ENCODE results near the gene RELL2. TPM values are rescaled to one million over a fixed set of nuclear protein-coding genes. Genes with fewer than 3 reads are reported as not detected.

RELL2 gene
- total RNA-seq (ENCODE audit: low replicate concordance), result 1.9 and 3.6 TPM in 2 replicates

DNA sequence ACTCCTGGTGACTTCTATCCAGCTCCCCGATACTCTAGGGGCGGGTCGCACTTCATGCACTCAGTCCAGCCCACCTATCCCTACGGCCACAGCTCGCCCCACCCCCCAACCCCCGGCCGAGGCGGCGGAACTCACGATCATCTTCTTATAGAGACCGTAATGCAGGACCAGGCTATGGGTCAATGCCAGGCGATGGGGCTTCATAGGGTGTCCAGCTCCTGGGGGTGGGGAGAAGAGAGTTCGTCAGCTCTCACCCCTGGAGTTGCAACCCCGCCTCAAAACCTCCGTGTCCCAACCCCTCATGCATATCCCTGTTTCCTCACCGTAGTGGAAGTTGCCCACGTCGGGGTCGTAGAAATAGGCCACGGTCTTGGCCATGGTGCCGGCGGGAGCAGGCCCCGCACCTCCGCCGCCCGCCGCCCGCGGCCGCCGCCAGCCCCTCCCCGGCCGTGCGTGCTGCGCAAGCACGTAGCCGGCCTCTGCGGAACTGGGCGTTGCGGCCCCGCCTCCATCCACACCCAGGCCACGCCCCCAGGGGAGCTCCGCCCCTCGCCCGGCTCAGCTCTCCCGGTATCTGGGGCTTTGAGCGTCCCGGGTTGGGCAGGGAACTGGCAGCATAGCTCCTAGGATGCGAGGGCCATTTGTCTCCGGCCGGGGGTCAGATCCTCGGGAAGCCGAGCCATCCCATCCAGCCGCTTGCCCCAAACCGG, at the start of gene RELL2, which contains the start of gene HDAC3:
RELL2 (plus strand) TSS at position 585 of the 710 bp plus-strand sequence. CDS start 1,229 bp downstream, outside the sequence.
HDAC3 (minus strand) TSS at position 437 of the 710 bp plus-strand sequence; CDS start at position 378, 59 bp downstream.

DNA sequence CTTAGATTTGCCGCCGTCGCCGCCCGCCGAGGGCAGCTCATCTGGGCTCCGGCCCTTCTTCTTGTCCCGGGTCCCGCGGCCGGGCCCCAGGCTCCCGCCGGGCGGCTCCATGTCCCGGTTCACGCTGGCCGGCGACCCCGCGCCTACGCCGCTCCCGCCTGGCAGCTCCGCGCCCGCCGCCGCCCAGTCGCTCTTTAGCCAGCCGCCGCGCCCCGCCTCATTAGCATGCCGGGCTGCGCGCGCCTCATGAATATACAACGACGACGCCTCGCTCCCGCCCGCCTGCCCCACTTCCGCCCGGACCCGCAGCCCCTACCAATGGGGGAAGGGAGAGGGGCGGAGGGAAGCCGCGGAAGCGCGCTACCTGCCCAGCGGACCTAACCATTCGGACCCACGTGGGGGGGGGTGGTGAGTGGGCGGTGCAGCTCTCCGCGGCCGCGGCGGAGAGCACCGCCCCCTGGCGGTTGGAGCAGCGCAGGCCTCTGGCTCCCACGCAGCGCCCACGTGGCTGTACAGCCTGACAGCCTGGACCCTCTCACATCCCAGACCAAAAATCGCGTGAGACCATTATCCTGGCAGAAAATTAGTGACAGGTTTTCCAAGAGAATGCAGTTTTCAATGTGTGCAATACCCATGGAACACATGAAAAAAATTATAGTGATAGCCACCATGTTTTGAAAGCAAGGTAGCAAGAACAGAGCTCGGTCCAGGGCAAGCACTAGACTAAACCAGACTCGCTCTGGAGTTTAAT, 17.8 kb upstream of the RELL2 start, which contains the start of gene DIAPH1:
DIAPH1 (minus strand) TSS at position 197 of the 751 bp plus-strand sequence; CDS start at position 111, 86 bp downstream.

DNA sequence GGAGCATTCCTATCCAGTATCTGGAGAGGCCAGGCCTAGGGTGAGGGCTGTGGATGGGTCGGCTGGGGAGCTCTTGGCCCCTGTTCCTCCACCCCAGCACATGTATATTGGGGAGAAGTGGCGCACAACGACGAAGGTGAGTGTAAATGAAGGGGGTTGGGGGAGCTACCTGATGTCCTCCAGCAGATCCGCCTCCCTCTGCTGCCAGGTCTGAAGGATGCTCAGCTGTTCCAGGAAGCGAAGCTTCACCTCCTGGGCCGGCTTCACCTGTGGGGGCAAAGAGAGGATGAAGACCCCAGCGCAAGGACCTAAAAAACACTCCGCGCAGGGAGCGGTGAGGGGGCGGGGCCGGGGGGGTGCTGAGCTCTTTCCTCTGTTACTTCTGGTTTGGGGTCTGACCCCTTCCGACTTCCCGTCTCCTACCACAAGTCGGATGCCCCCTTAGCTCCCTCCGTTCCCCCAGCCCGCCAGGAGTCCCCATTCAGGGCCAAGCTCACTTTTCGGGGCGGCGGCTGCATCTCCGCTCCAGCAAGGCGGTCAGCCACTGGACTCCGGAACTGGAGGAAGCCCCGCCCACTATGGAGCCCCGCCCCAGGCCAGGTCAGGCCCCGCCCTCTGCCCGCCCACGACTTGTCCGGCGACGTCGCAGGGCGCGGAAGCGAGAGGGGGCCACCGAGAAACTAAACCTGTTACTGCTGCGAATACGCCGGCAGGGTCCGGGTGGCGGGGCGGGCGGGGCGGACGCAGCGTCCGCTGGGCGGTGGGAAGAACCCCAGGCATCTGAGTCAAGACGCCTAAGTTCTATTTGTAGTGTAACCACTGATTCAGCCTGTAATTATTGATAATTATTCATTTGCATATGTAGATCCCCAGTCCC, 14.3 kb downstream of the RELL2 start, which contains the start of gene FCHSD1:
FCHSD1 (minus strand) TSS at position 568 of the 877 bp plus-strand sequence; CDS start at position 518, 50 bp downstream.

DNA sequence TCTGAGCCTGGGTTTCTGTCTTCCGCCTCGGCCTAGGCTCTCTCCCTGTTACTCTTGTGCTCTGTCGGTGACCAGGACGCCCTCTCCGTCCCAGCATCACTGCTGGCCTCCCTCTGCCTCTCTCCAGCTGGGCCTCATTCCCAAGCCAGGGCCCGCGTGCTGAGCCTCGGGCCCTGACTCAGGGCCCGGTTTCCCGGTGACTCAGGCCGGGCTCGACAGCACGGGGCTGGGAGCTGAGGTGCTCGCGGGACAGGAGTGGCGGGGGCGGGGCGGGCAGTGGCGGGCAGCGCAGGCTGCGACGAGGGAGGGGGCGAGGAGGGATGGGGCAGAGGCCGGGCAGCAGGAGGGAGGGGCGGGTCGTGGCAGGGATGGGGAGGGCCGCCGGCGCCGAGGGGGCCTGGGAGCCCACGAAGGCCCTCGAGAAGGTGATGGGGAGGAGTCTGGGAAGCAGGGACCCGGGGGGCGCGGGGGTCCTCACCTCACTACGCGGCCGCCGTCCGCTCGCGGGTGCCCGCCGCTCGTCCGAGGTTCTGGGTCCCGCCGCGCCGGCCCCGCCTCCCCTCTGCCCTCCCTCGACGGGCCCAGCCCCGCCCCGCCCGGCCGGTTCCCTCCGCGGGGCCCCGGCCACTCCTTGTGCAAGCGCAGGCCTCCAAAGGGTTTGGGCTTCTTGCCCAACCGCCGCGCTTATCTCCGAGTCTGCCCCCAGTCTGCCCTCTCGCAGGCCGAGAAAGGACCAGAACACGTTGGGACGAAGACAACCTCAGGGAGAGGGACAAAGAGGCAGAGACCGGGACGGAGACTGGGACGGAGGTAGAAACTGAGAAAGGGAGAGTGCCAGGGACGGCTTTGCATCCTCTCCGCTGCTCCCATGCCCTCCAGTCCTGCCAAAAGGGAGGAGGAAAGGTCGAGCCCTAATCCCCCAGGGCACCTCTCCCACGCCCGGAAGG, 45.2 kb downstream of the RELL2 start, which contains the start of gene ARAP3:
ARAP3 (minus strand) TSS at position 536 of the 947 bp plus-strand sequence. CDS start 1,744 bp downstream, outside the sequence.

Other genes with a start within 250 kb of the RELL2 start
- 22.8 and 23.2 TPM in 2 replicates for gene PCDHGB4, start 249.3 kb upstream of the RELL2 start, total RNA-seq (ENCODE audit: low replicate concordance)
- 2.0 and 4.0 TPM in 2 replicates for gene PCDHGA8, start 244.4 kb upstream of the RELL2 start, total RNA-seq (ENCODE audit: low replicate concordance)
- 11.5 and 16.9 TPM in 2 replicates for gene PCDHGB5, start 239.1 kb upstream of the RELL2 start, total RNA-seq (ENCODE audit: low replicate concordance)
- 1.7 and 2.8 TPM in 2 replicates for gene PCDHGA9, start 234.2 kb upstream of the RELL2 start, total RNA-seq (ENCODE audit: low replicate concordance)
- 1.9 and 3.5 TPM in 2 replicates for gene PCDHGB6, start 229.0 kb upstream of the RELL2 start, total RNA-seq (ENCODE audit: low replicate concordance)
- 2.6 and 4.2 TPM in 2 replicates for gene PCDHGA10, start 224.0 kb upstream of the RELL2 start, total RNA-seq (ENCODE audit: low replicate concordance)
- 6.7 and 7.3 TPM in 2 replicates for gene PCDHGB7, start 219.3 kb upstream of the RELL2 start, total RNA-seq (ENCODE audit: low replicate concordance)
- 4.7 and 7.1 TPM in 2 replicates for gene PCDHGA11, start 215.9 kb upstream of the RELL2 start, total RNA-seq (ENCODE audit: low replicate concordance)
- gene PCDHGA12, start 206.5 kb upstream of the RELL2 start, total RNA-seq (ENCODE audit: low replicate concordance), result 5.8 and 9.9 TPM in 2 replicates
- gene PCDHGC3, start 161.0 kb upstream of the RELL2 start, total RNA-seq (ENCODE audit: low replicate concordance), result 29.7 and 39.8 TPM in 2 replicates
- gene PCDHGC4, start 152.0 kb upstream of the RELL2 start, total RNA-seq (ENCODE audit: low replicate concordance), result 0.90 and 2.5 TPM in 2 replicates
- gene PCDHGC5, start 147.9 kb upstream of the RELL2 start, total RNA-seq (ENCODE audit: low replicate concordance), result 1.4 and 1.8 TPM in 2 replicates
- gene DIAPH1, start 18.0 kb upstream of the RELL2 start, total RNA-seq (ENCODE audit: low replicate concordance), result 16.0 and 23.2 TPM in 2 replicates
- 55.3 and 60.4 TPM in 2 replicates for gene HDAC3, start 148 bp upstream of the RELL2 start, total RNA-seq (ENCODE audit: low replicate concordance)
- gene FCHSD1, start 14.4 kb downstream of the RELL2 start, total RNA-seq (ENCODE audit: low replicate concordance), result 23.0 and 24.2 TPM in 2 replicates
- 0.94 and 14.1 TPM in 2 replicates for gene ARAP3, start 45.2 kb downstream of the RELL2 start, total RNA-seq (ENCODE audit: low replicate concordance)
- gene PCDH1, start 241.4 kb downstream of the RELL2 start, total RNA-seq (ENCODE audit: low replicate concordance), result 4.0 and 27.5 TPM in 2 replicates